ENCODE measurements around the gene THAP11.
A peak's percentile ranks its signal among the peaks of the same experiment; 100 is the strongest.

- TF ChIP-seq CTCF (conservative IDR thresholded peaks at IDR 0.05; ENCODE audit: low read depth in 2 of 2) (peak; percentile 57 to 83), EZH2 (IDR thresholded peaks at IDR 0.05; ENCODE audit: low read depth, unreplicated experiment) (no peak), REST (IDR thresholded peaks at IDR 0.05; ENCODE audit: unreplicated experiment) (no peak), NANOG (IDR thresholded peaks at IDR 0.05; ENCODE audit: borderline replicate concordance) (no peak), JUNB (IDR thresholded peaks at IDR 0.05; ENCODE audit: unreplicated experiment) (no peak), ZNF331 (CRISPR knock-in tag; IDR thresholded peaks at IDR 0.05; ENCODE audit: low read depth) (no peak), EZH2phosphoT487 (IDR thresholded peaks at IDR 0.05; ENCODE audit: unreplicated experiment) (no peak), POLR2AphosphoS5 (IDR thresholded peaks at IDR 0.05; ENCODE audit: low read depth) (peak; percentile 55), CREB1 (CRISPR knock-in tag; IDR thresholded peaks at IDR 0.05; ENCODE audit: low read depth) (no peak)
- TF ChIP-seq, protein P1, sequence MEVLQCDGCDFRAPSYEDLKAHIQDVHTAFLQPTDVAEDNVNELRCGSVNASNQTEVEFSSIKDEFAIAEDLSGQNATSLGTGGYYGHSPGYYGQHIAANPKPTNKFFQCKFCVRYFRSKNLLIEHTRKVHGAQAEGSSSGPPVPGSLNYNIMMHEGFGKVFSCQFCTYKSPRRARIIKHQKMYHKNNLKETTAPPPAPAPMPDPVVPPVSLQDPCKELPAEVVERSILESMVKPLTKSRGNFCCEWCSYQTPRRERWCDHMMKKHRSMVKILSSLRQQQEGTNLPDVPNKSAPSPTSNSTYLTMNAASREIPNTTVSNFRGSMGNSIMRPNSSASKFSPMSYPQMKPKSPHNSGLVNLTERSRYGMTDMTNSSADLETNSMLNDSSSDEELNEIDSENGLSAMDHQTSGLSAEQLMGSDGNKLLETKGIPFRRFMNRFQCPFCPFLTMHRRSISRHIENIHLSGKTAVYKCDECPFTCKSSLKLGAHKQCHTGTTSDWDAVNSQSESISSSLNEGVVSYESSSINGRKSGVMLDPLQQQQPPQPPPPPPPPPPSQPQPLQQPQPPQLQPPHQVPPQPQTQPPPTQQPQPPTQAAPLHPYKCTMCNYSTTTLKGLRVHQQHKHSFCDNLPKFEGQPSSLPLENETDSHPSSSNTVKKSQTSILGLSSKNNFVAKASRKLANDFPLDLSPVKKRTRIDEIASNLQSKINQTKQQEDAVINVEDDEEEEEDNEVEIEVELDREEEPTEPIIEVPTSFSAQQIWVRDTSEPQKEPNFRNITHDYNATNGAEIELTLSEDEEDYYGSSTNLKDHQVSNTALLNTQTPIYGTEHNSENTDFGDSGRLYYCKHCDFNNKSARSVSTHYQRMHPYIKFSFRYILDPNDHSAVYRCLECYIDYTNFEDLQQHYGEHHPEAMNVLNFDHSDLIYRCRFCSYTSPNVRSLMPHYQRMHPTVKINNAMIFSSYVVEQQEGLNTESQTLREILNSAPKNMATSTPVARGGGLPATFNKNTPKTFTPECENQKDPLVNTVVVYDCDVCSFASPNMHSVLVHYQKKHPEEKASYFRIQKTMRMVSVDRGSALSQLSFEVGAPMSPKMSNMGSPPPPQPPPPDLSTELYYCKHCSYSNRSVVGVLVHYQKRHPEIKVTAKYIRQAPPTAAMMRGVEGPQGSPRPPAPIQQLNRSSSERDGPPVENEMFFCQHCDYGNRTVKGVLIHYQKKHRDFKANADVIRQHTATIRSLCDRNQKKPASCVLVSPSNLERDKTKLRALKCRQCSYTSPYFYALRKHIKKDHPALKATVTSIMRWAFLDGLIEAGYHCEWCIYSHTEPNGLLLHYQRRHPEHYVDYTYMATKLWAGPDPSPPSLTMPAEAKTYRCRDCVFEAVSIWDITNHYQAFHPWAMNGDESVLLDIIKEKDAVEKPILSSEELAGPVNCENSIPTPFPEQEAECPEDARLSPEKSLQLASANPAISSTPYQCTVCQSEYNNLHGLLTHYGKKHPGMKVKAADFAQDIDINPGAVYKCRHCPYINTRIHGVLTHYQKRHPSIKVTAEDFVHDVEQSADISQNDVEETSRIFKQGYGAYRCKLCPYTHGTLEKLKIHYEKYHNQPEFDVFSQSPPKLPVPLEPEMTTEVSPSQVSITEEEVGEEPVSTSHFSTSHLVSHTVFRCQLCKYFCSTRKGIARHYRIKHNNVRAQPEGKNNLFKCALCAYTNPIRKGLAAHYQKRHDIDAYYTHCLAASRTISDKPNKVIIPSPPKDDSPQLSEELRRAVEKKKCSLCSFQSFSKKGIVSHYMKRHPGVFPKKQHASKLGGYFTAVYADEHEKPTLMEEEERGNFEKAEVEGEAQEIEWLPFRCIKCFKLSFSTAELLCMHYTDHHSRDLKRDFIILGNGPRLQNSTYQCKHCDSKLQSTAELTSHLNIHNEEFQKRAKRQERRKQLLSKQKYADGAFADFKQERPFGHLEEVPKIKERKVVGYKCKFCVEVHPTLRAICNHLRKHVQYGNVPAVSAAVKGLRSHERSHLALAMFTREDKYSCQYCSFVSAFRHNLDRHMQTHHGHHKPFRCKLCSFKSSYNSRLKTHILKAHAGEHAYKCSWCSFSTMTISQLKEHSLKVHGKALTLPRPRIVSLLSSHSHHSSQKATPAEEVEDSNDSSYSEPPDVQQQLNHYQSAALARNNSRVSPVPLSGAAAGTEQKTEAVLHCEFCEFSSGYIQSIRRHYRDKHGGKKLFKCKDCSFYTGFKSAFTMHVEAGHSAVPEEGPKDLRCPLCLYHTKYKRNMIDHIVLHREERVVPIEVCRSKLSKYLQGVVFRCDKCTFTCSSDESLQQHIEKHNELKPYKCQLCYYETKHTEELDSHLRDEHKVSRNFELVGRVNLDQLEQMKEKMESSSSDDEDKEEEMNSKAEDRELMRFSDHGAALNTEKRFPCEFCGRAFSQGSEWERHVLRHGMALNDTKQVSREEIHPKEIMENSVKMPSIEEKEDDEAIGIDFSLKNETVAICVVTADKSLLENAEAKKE (CRISPR knock-in tag; IDR thresholded peaks at IDR 0.05) = no peak
Measured at GRCh38 chr16:67841816-67842508, at the start of gene THAP11.
